Measurements from ENCODE around the gene OR52B6. TPM values are rescaled to one million over a fixed set of nuclear protein-coding genes. Genes with fewer than 3 reads are reported as not detected.

The OR52B6 gene
- total RNA-seq, 1 donor from 2014 or later = not detected

Other genes with a start within 250 kb of the OR52B6 start
- gene OR51B5, start 237.4 kb upstream of the OR52B6 start, total RNA-seq = 0.47 TPM
- gene OR51B6, start 229.4 kb upstream of the OR52B6 start, total RNA-seq = not detected
- gene OR51M1, start 197.1 kb upstream of the OR52B6 start, total RNA-seq = not detected
- not detected for gene OR51Q1, start 158.8 kb upstream of the OR52B6 start, total RNA-seq
- not detected for gene OR51I1, start 139.4 kb upstream of the OR52B6 start, total RNA-seq
- gene OR51I2, start 131.6 kb upstream of the OR52B6 start, total RNA-seq = not detected
- gene OR52D1, start 92.2 kb upstream of the OR52B6 start, total RNA-seq = not detected
- gene UBQLN3, start 70.9 kb upstream of the OR52B6 start, total RNA-seq = not detected
- not detected for gene UBQLNL, start 64.2 kb upstream of the OR52B6 start, total RNA-seq
- gene OR52H1, start 32.3 kb upstream of the OR52B6 start, total RNA-seq = 0.47 TPM
- gene TRIM6, start 15.8 kb downstream of the OR52B6 start, total RNA-seq = 0.62 TPM
- gene TRIM34, start 44.1 kb downstream of the OR52B6 start, total RNA-seq = 2.8 TPM
- 3.9 TPM for gene TRIM5, start 104.2 kb downstream of the OR52B6 start, total RNA-seq
- gene TRIM22, start 108.9 kb downstream of the OR52B6 start, total RNA-seq = 11.2 TPM
- gene OR56B1, start 155.6 kb downstream of the OR52B6 start, total RNA-seq = not detected
- not detected for gene OR52N4, start 173.4 kb downstream of the OR52B6 start, total RNA-seq
- gene OR52N5, start 202.5 kb downstream of the OR52B6 start, total RNA-seq = not detected
- gene OR52N1, start 210.4 kb downstream of the OR52B6 start, total RNA-seq = not detected
- gene OR52N2, start 228.0 kb downstream of the OR52B6 start, total RNA-seq = not detected

Measured in occipital lobe (tissue), 1 donor.